HT-29 (cell line): ENCODE data around the gene DOK1. TPM values are rescaled to one million over a fixed set of nuclear protein-coding genes. Genes with fewer than 3 reads are reported as not detected.

Experiments
- DNase-seq: peaks from one replicate; pipeline ENCODE4 v3.0.0-alpha.2; 2015; ENCODE audit warnings: low spot score
- total RNA-seq: library from RNA; depleted of rRNA; stranded (reverse); fragments of >200 nt; shearing (Covaris generic); gene quantifications from 2 replicates; pipeline ENCODE4 v1.2.3, GENCODE V29; 2014; rRNA removed

DOK1 gene
- total RNA-seq, 1 experiment from 2014 or later: 17.9 TPM

DNA sequence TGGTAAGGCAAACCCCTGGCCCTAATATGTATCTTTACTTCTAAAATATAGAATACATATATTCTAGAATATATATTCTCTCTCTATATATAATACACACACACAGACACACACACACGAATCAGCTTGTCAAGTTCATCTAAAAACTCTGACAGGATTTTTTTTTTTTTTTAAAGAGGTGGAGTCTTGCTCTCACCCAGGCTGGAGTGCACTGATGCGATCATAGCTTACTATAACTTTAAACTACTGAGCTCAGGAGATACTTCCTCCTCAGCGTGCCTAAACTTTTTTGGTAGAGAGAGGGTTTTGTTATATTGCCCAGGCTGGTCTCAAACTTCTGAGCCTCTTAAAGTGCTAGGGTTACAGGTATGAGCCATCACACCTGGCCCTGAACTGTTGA lies 45.2 kb downstream of the DOK1 start:
- no peak for DNase-seq

DNA sequence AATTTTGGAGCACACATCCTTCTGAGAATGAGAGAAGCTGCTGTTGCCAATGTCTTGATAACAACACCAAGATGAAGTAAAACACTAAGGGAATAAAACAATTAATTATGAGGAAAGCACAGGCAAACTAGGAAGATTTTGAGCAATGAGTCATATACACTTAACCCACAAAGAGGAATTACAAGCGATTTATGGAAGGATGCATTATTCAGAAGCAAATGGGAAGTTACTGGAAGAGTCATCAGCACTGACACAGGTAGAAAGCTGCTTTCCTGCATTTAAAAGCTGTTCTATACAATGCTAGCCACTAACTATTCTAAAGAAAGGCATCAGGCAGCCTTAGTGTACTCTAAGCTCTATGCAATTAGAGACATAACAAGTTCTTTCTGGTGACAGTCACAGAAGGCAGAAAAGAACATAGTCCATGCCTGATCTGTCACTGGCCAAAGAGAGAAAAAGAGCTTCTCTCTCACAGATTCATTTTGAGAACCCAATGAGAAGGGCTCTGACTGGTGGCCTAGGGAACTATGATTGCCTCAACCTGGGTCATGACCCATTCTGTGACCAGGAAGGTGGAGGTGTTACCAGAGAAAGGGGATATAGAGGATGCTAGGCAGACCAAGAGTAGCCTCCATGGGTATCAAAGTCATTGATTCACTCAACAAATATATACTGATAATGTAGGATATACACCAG lies 48.2 kb downstream of the DOK1 start:
- no peak for DNase-seq

DNA sequence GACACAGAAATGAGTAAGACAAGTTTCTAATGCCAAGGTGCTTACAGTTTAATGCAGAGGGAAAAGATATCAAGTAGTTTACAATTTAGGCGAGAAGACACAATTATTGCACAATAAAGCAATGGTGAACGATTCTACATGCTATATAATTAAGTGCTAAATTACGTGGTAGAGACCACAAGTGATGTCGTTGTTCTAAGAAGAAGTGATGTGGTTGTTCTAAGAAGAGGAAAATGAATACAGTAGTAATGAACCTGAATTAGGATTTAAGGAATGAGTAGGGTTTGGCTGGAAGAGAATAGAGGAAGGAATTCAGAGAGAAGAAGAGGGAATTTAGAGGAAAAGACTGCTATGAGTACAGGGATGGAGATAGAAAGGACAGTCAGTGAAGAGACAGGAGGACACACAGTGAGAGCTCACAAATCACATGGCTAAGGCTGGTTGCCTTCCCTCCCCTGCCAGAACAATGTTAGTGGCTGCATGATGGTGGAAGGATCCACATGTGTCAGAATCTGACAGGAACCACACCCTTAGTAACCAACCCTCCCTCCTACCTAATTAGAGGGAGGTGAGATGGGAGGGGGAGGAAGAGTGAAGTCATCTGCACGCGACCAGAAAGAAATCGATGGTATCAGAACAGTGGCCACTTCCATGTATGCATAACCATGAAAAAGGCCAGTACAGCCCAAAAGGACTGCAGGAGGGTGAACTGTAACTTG lies 48.9 kb downstream of the DOK1 start:
- no peak for DNase-seq

GRCh38 chr2:74606927-74607326 lies 52.4 kb downstream of the DOK1 start:
- DNase-seq: no peak

Other genes starting within 250 kb of the DOK1 start
- 0.36 TPM in 1 of 2 replicates, not detected in the other for gene SLC4A5, start 211.3 kb upstream of the DOK1 start, total RNA-seq
- 48.7 and 52.5 TPM in 2 replicates for gene DCTN1, start 174.4 kb upstream of the DOK1 start, total RNA-seq
- 3.2 and 3.9 TPM in 2 replicates for gene C2orf81, start 133.1 kb upstream of the DOK1 start, total RNA-seq
- gene WDR54, start 133.0 kb upstream of the DOK1 start, total RNA-seq: 50.8 and 52.3 TPM in 2 replicates
- 115 and 128 TPM in 2 replicates for gene RTKN, start 112.8 kb upstream of the DOK1 start, total RNA-seq
- 26.0 and 34.6 TPM in 2 replicates for gene INO80B, start 99.6 kb upstream of the DOK1 start, total RNA-seq
- 71.2 and 76.1 TPM in 2 replicates for gene WBP1, start 96.3 kb upstream of the DOK1 start, total RNA-seq
- gene MOGS, start 89.3 kb upstream of the DOK1 start, total RNA-seq: 84.7 and 91.9 TPM in 2 replicates
- gene MRPL53, start 82.0 kb upstream of the DOK1 start, total RNA-seq: 39.4 and 55.2 TPM in 2 replicates
- gene CCDC142, start 71.7 kb upstream of the DOK1 start, total RNA-seq: 26.7 and 31.9 TPM in 2 replicates
- gene TTC31, start 71.6 kb upstream of the DOK1 start, total RNA-seq: 12.8 and 13.4 TPM in 2 replicates
- gene LBX2, start 55.1 kb upstream of the DOK1 start, total RNA-seq: 4.8 and 5.0 TPM in 2 replicates
- gene PCGF1, start 47.0 kb upstream of the DOK1 start, total RNA-seq: 17.2 and 20.1 TPM in 2 replicates
- 0.08 TPM in 1 of 2 replicates, not detected in the other for gene TLX2, start 40.3 kb upstream of the DOK1 start, total RNA-seq
- gene DQX1, start 28.5 kb upstream of the DOK1 start, total RNA-seq: 0.47 and 1.3 TPM in 2 replicates
- 222 and 224 TPM in 2 replicates for gene AUP1, start 25.0 kb upstream of the DOK1 start, total RNA-seq
- 44.7 and 49.2 TPM in 2 replicates for gene HTRA2, start 24.8 kb upstream of the DOK1 start, total RNA-seq
- gene LOXL3, start 778 bp upstream of the DOK1 start, total RNA-seq: 0.74 and 2.2 TPM in 2 replicates
- gene M1AP, start 93.6 kb downstream of the DOK1 start, total RNA-seq: not detected in 2 replicates
- gene SEMA4F, start 99.5 kb downstream of the DOK1 start, total RNA-seq: 0.76 and 2.5 TPM in 2 replicates